Trophoblast cell (in vitro differentiated cells and primary cell): Measurements from ENCODE around the gene CCSAP.
"Not testable (repeated sequence)": the region's sequence is repeated elsewhere in the genome, so short reads cannot be mapped to it uniquely, and the experiment has no call there.

Experiments
- DNase-seq, 2 donors: peaks; one replicate each; pipeline ENCODE4 v3.0.0-alpha.2; 2016
- H2AFZ ChIP-seq: 2 replicates; pipeline ENCODE4 v1.6.1; 2013; ENCODE audit warnings: low read length, moderate library complexity, mild to moderate bottlenecking; ENCODE audit not compliant: insufficient read depth, poor library complexity
- H2AK5ac ChIP-seq: 2 replicates; pipeline ENCODE4 v1.6.1; 2013; ENCODE audit warnings: mild to moderate bottlenecking, low read length
- H2BK120ac ChIP-seq: 2 replicates; pipeline ENCODE4 v1.6.1; 2013; ENCODE audit warnings: low read length, mild to moderate bottlenecking, moderate library complexity; ENCODE audit not compliant: insufficient read depth, poor library complexity
- H2BK12ac ChIP-seq: 2 replicates; pipeline ENCODE4 v1.6.1; 2013; ENCODE audit warnings: mild to moderate bottlenecking, low read length, moderate library complexity
- H2BK5ac ChIP-seq: 2 replicates; pipeline ENCODE4 v1.6.1; 2013; ENCODE audit warnings: low read length, low read depth, moderate library complexity, mild to moderate bottlenecking; ENCODE audit not compliant: poor library complexity
- H3K14ac ChIP-seq: 2 replicates; pipeline ENCODE4 v1.6.1; 2013; ENCODE audit warnings: mild to moderate bottlenecking, low read length
- H3K18ac ChIP-seq: 2 replicates; pipeline ENCODE4 v1.6.1; 2013; ENCODE audit warnings: mild to moderate bottlenecking, low read length
- H3K23ac ChIP-seq: 2 replicates; pipeline ENCODE4 v1.6.1; 2013; ENCODE audit warnings: low read length
- H3K27ac ChIP-seq: 2 replicates; pipeline ENCODE4 v1.5.1; 2013; ENCODE audit warnings: low read depth, mild to moderate bottlenecking, inconsistent platforms, low read length, moderate library complexity
- H3K27me3 ChIP-seq: 2 replicates; pipeline ENCODE4 v1.6.1; 2013; ENCODE audit warnings: inconsistent platforms, mild to moderate bottlenecking, low read length, moderate library complexity; ENCODE audit not compliant: insufficient read depth
- H3K36me3 ChIP-seq, 2 experiments: 1 replicate in 1 of 2; 2 replicates in 1 of 2; pipeline ENCODE4 v1.6.1; 2013; ENCODE audit warnings: low read length in 2 of 2, mild to moderate bottlenecking in 2 of 2, moderate library complexity in 1 of 2; ENCODE audit not compliant: insufficient read depth in 2 of 2, control insufficient read depth in 1 of 2
- H3K4ac ChIP-seq: 2 replicates; pipeline ENCODE4 v1.6.1; 2013; ENCODE audit warnings: low read depth, mild to moderate bottlenecking, low read length, moderate library complexity
- H3K4me1 ChIP-seq, 2 experiments: 1 replicate in 1 of 2; 2 replicates in 1 of 2; pipeline ENCODE4 v1.6.1; 2013; ENCODE audit warnings: low read length in 2 of 2, mild to moderate bottlenecking in 2 of 2, moderate library complexity in 1 of 2; ENCODE audit not compliant: insufficient read depth in 2 of 2, control insufficient read depth in 1 of 2
- H3K4me2 ChIP-seq: 2 replicates; pipeline ENCODE4 v1.6.1; 2013; ENCODE audit warnings: inconsistent platforms, mild to moderate bottlenecking, low read length, moderate library complexity
- H3K4me3 ChIP-seq: 2 replicates; pipeline ENCODE4 v1.5.1; 2013; ENCODE audit warnings: mild to moderate bottlenecking, low read depth, low read length, inconsistent platforms
- H3K79me1 ChIP-seq: one replicate; pipeline ENCODE4 v1.6.1; 2013; ENCODE audit warnings: low read length
- H3K79me2 ChIP-seq: 2 replicates; pipeline ENCODE4 v1.6.1; 2013; ENCODE audit warnings: low read length, mild to moderate bottlenecking; ENCODE audit not compliant: control insufficient read depth, insufficient read depth, poor library complexity
- H3K9ac ChIP-seq: 2 replicates; pipeline ENCODE4 v1.6.1; 2013; ENCODE audit warnings: mild to moderate bottlenecking, low read length
- H3K9me3 ChIP-seq: 2 replicates; pipeline ENCODE4 v1.6.1; 2013; ENCODE audit warnings: low read depth, mild to moderate bottlenecking, control low read depth, inconsistent platforms, low read length; ENCODE audit not compliant: insufficient read depth
- H4K12ac ChIP-seq: 2 replicates; pipeline ENCODE4 v1.6.1; 2013; ENCODE audit warnings: low read depth, mild to moderate bottlenecking, low read length, moderate library complexity
- H4K8ac ChIP-seq: 2 replicates; pipeline ENCODE4 v1.6.1; 2013; ENCODE audit warnings: low read depth, mild to moderate bottlenecking, low read length, moderate library complexity
- H4K91ac ChIP-seq: one replicate; pipeline ENCODE4 v1.6.1; 2013; ENCODE audit warnings: low read depth, mild to moderate bottlenecking, low read length, moderate library complexity
- WGBS: extraction: QIAGEN DNeasy Blood & Tissue Kit; methylation state at CpG from one replicate; pipeline ENCODE4 v1.1.7; 2013; ENCODE audit warnings: missing lambda C conversion rate; ENCODE audit not compliant: insufficient read length, insufficient coverage; ENCODE audit errors: extremely low coverage; 5-methylcytosine and 5-hydroxymethylcytosine counted together

CCSAP gene

DNA sequence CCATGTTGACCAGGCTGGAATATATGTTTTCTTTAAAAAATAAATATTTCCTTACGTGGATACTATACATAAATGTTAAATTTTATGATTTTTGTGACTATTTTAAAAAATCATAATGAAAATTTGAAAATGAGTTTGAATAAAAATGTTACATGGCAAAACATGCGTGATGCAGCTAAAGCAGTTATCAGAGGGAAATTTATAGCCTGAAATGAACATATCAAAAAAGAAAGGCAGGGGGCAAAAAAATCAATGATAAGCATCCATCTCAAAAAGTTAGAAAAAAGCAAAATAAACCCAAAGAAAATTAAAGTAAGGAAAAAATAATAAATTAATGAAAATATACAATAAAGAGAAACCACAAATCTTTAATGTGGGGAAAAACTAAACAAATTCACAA, 8.6 kb downstream of the CCSAP start:
- Histone ChIP-seq H3K18ac (no peak overlapping the region), H2BK120ac (no peak overlapping the region), H4K91ac (no peak overlapping the region), H3K79me1 (peaks cover 1% of the 10 kb centered on the region), H3K4me2 (no peak overlapping the region), H3K4me3 (no peak overlapping the region), H3K14ac (no peak overlapping the region), H3K27me3 (no peaks in the 10 kb centered on the region), H3K9ac (no peak overlapping the region), H3K27ac (no peak overlapping the region), H2AK5ac (no peak overlapping the region), H3K36me3 (peaks cover 0 to 11% of the 10 kb centered on the region in 2 experiments), H3K23ac (no peak overlapping the region), H3K79me2 (peaks cover 7% of the 10 kb centered on the region), H4K8ac (no peak overlapping the region), H3K9me3 (no peaks in the 10 kb centered on the region), H3K4me1 (peaks cover 6 to 13% of the 10 kb centered on the region in 2 experiments), H4K12ac (no peak overlapping the region), H2BK12ac (no peak overlapping the region), H2AFZ (no peak overlapping the region), H3K4ac (no peak overlapping the region), H2BK5ac (no peak overlapping the region)
- WGBS, result no CpG with 5 or more reads among the region's 2 CpGs
- no peak for DNase-seq

DNA sequence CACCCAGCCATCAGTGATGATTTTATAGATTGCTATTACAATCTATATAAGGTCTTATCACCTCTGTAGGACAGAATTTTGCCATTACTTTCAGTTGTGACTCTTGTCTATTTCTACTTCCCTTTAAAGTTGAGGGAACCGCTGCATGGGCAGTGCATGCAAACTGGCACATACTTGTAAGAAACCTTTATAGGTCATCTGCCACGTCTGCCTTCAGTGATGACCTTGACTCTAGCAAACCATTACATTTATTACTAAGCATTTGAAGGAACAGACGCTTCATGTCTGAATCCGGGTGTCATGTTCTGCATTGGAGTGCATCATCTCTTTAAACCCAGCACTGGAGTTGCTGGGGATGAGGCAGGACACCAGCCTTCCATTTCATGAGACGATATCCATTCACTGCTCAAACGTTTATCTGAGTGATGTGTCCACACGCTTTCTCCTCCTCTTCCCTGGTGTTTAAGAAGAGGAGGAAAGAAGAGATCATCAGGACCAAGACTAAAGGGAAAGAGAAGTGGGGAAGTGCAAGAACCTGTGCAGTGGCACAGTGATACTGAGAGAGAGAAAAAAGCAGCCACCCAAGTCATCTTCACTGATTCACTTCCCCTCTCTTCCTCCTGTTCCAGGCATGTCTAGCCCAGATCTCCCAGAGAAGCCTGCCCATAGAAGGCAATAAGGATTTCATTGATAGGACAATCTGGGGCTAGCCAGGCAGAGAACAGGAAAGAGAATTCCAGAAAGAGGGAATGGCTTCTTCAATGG, 14.1 kb downstream of the CCSAP start:
- Histone ChIP-seq H3K79me2 (no peaks in the 10 kb centered on the region), H2AK5ac (no peak overlapping the region)

DNA sequence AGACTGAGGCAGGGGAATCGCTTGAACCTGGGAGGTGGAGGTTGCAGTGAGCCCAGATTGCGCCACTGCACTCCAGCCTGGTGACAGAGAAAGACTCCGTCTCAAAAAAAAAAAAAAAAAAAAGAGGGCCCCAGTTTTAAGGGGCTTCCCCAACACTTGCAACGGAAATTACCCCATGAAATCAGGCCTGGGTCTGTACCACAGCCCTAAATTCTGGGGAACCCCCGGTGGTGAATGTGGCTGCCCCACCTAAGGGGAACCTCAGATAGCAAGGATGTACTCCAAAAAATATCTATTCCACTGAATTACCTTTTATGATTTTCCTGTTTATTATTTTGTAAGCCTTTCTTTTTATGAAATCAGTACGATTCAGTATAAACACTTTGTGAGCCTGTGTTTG, 15.1 kb downstream of the CCSAP start:
- H3K79me1 ChIP-seq, H3K4me3 ChIP-seq, H3K27ac ChIP-seq, H3K4me2 ChIP-seq, H2BK5ac ChIP-seq, H3K18ac ChIP-seq, H3K27me3 ChIP-seq, DNase-seq, H2AFZ ChIP-seq, H3K4me1 ChIP-seq, H2AK5ac ChIP-seq, H2BK12ac ChIP-seq, H3K23ac ChIP-seq, H3K79me2 ChIP-seq, H3K9me3 ChIP-seq, H4K8ac ChIP-seq, H2BK120ac ChIP-seq, H4K91ac ChIP-seq, H3K9ac ChIP-seq, H4K12ac ChIP-seq, H3K14ac ChIP-seq: not testable (repeated sequence)
- peak overlapping the region; percentile 25 for H3K4ac ChIP-seq
- no CpG with 5 or more reads among the region's 6 CpGs for WGBS
- H3K36me3 ChIP-seq, result peaks cover 12 to 15% of the 10 kb centered on the region in 2 experiments

More for the DNA sequence above, 14.1 kb downstream of the CCSAP start:
- no peaks in the 10 kb centered on the region for H3K9me3 ChIP-seq
- H3K4me2 ChIP-seq, result no peak overlapping the region
- H3K27ac ChIP-seq, result no peak overlapping the region
- WGBS, result no CpG with 5 or more reads among the region's 7 CpGs
- H3K79me1 ChIP-seq, result no peaks in the 10 kb centered on the region
- no peak overlapping the region for H2BK12ac ChIP-seq
- H3K4me3 ChIP-seq, result no peak overlapping the region
- H4K12ac ChIP-seq, result no peak overlapping the region
- no peak overlapping the region for H3K18ac ChIP-seq
- no peak overlapping the region for H4K8ac ChIP-seq
- no peak overlapping the region for H3K4ac ChIP-seq
- H3K14ac ChIP-seq, result no peak overlapping the region
- peaks cover 12 to 13% of the 10 kb centered on the region in 2 experiments for H3K36me3 ChIP-seq
- no peak overlapping the region for H2BK120ac ChIP-seq
- no peak overlapping the region for H2AFZ ChIP-seq
- no peak overlapping the region for H3K23ac ChIP-seq
- DNase-seq, result no peak
- H4K91ac ChIP-seq, result no peak overlapping the region
- H3K4me1 ChIP-seq, result peaks cover 0 to 1% of the 10 kb centered on the region in 2 experiments
- H3K27me3 ChIP-seq, result no peaks in the 10 kb centered on the region
- no peak overlapping the region for H3K9ac ChIP-seq
- H2BK5ac ChIP-seq, result no peak overlapping the region

DNA sequence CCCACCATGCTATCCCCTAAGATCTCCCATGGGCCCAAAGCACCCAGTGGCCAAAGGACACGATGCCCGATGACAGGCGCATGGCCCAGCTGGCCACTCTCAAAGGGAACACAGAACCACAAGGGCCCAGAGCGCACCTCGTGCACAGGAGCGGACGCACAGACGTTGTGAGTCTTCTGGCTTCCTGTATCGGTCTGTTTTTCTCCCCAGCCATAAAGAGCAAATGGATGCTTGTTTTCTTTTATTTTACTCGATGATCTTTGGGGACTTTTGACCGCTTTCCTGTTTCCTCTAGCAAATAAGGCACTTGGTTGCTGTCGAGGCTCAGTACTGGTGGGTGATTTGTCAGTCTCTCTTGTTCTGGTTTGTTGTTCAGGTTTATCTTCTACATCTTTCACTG, 16.2 kb downstream of the CCSAP start:
- no peak overlapping the region for H3K4me3 ChIP-seq
- H4K8ac ChIP-seq, result no peak overlapping the region
- H3K23ac ChIP-seq, result no peak overlapping the region
- H3K79me2 ChIP-seq, result no peaks in the 10 kb centered on the region
- no peaks in the 10 kb centered on the region for H3K9me3 ChIP-seq
- H3K4me1 ChIP-seq, result no peaks in the 10 kb centered on the region
- H3K18ac ChIP-seq, result no peak overlapping the region
- no peak overlapping the region for H2BK5ac ChIP-seq
- H4K12ac ChIP-seq, result no peak overlapping the region
- no peak for DNase-seq
- no peak overlapping the region for H2BK120ac ChIP-seq
- no peak overlapping the region for H2BK12ac ChIP-seq
- no peak overlapping the region for H2AFZ ChIP-seq
- no peaks in the 10 kb centered on the region for H3K27me3 ChIP-seq
- H4K91ac ChIP-seq, result no peak overlapping the region
- no peak overlapping the region for H2AK5ac ChIP-seq
- no CpG with 5 or more reads among the region's 12 CpGs for WGBS
- H3K79me1 ChIP-seq, result no peaks in the 10 kb centered on the region
- no peak overlapping the region for H3K27ac ChIP-seq
- H3K4me2 ChIP-seq, result no peak overlapping the region
- peaks cover 12 to 15% of the 10 kb centered on the region in 2 experiments for H3K36me3 ChIP-seq
- no peak overlapping the region for H3K9ac ChIP-seq
- H3K4ac ChIP-seq, result no peak overlapping the region
- no peak overlapping the region for H3K14ac ChIP-seq
